Sigmoid colon (tissue), 7 donors: ENCODE results near the gene SLC17A2. TPM values are rescaled to one million over a fixed set of nuclear protein-coding genes. Genes with fewer than 3 reads are reported as not detected.

Source experiments
- DNase-seq: peaks from one replicate; pipeline ENCODE4 v3.0.0-alpha.2; 2019
- H3K27ac ChIP-seq, 4 donors: fragments of 200-600 bp; sonication (generic); one replicate each; pipeline ENCODE4 v1.5.1; 2016 to 2019; ENCODE audit warnings: mild to moderate bottlenecking in 1 of 4
- H3K27me3 ChIP-seq, 3 donors: fragments of 200-600 bp; sonication (generic); one replicate each; pipeline ENCODE4 v1.5.1; 2019; ENCODE audit warnings: mild to moderate bottlenecking in 1 of 3
- H3K36me3 ChIP-seq, 4 donors: fragments of 200-600 bp; sonication (generic); one replicate each; pipeline ENCODE4 v1.5.1; 2016 to 2019
- H3K4me1 ChIP-seq, 4 donors: fragments of 200-600 bp; sonication (generic); one replicate each; pipeline ENCODE4 v1.5.1; 2017 to 2019
- H3K4me3 ChIP-seq, 4 donors: fragments of 200-600 bp; sonication (generic); one replicate each; pipeline ENCODE4 v1.5.1; 2017 to 2019; ENCODE audit warnings: mild to moderate bottlenecking in 2 of 4, moderate library complexity in 1 of 4
- H3K9me3 ChIP-seq, 4 donors: fragments of 200-600 bp in 3 of 4; sonication (generic) in 3 of 4; one replicate each; pipeline versions ENCODE4 v1.5.1 to v1.6.1; 2013 to 2019
- CTCF ChIP-seq, 4 experiments: fragments of 450-650 bp in 3 of 4; fragments of 200-600 bp in 1 of 4; IDR thresholded peaks; one replicate each; pipeline ENCODE4 v1.5.1; 2016 to 2019; ENCODE audit warnings: antibody characterized with exemption in 4 of 4, mild to moderate bottlenecking in 3 of 4, moderate library complexity in 2 of 4
- EP300 ChIP-seq, 4 donors: sonication (generic); formaldehyde crosslinking; IDR thresholded peaks; one replicate each; pipeline ENCODE4 v1.6.1; 2017; ENCODE audit warnings: antibody characterized with exemption in 4 of 4
- POLR2A ChIP-seq, 2 donors: fragments of 450-650 bp; IDR thresholded peaks; one replicate each; pipeline ENCODE4 v1.6.1; 2016; ENCODE audit warnings: antibody characterized with exemption in 2 of 2, mild to moderate bottlenecking in 2 of 2, moderate library complexity in 2 of 2
- POLR2AphosphoS5 ChIP-seq, 4 donors: sonication (generic); formaldehyde crosslinking; IDR thresholded peaks; one replicate each; pipeline ENCODE4 v1.6.1; 2017; ENCODE audit warnings: antibody characterized with exemption in 4 of 4
- WGBS, 2 donors: extraction: QIAGEN DNeasy Blood & Tissue Kit; methylation state at CpG; one replicate each; pipeline ENCODE4 v1.1.7; 2013; 5-methylcytosine and 5-hydroxymethylcytosine counted together
- intact Hi-C: fragments of 100-400 bp; cut with DNase I; formaldehyde crosslinking; loops from one replicate; pipeline ENCODE4 v1.15.1; 2023
- polyA plus RNA-seq, 3 donors: library from polyadenylated mRNA; stranded (reverse); fragments of 200-250 nt; gene quantifications; one replicate each; pipeline ENCODE4 v1.2.3, GENCODE V29; 2013
- total RNA-seq, 4 donors: library from RNA; depleted of rRNA; stranded (reverse); fragments of >200 nt; gene quantifications; one replicate each; pipeline ENCODE4 v1.1.0, GENCODE V29; 2016
- donor health status: healthy with polysubstance abuse.
- donor health status: Bipolar disorder and iron deficiency.
- donor health status: healthy.

The SLC17A2 gene
- total and polyA plus RNA-seq, 7 donors, result not detected

- no peaks in the 10 kb centered on the region for H3K4me1 ChIP-seq
- TF ChIP-seq POLR2AphosphoS5 (IDR thresholded peaks at IDR 0.05) (no peak), EP300 (IDR thresholded peaks at IDR 0.05) (no peak), POLR2A (IDR thresholded peaks at IDR 0.05) (no peak), CTCF (IDR thresholded peaks at IDR 0.05) (no peak)
- no peak overlapping the region for H3K27ac ChIP-seq
- intact Hi-C loops, result loop anchor here (10.0 kb wide), 1 partner anchor 111 kb away; no protein-coding TSS in a partner anchor
- H3K27me3 ChIP-seq, result no peaks in the 10 kb centered on the region
- no peaks in the 10 kb centered on the region for H3K9me3 ChIP-seq
- H3K4me3 ChIP-seq, result no peak overlapping the region
- WGBS, 2 donors, result 88 to 89% methylated on average over 3 of the region's 3 CpGs
- H3K36me3 ChIP-seq, result no peaks in the 10 kb centered on the region
- no peak for DNase-seq
These were observed 34.2 kb downstream of the SLC17A2 start for GRCh38 chr6:25896252-25896651.

- 87 to 91% methylated on average over 1 of the region's 1 CpG for WGBS, 2 donors
- intact Hi-C loops, result loop anchor here (10.0 kb wide), 1 partner anchor 111 kb away; no protein-coding TSS in a partner anchor
- Histone ChIP-seq H3K4me3 (no peak overlapping the region), H3K36me3 (no peaks in the 10 kb centered on the region), H3K9me3 (no peaks in the 10 kb centered on the region), H3K27me3 (no peaks in the 10 kb centered on the region), H3K4me1 (no peaks in the 10 kb centered on the region), H3K27ac (no peak overlapping the region)
- no peak for DNase-seq
- TF ChIP-seq POLR2A (IDR thresholded peaks at IDR 0.05), result no peak
- TF ChIP-seq CTCF (IDR thresholded peaks at IDR 0.05), result no peak
- no peak for TF ChIP-seq EP300 (IDR thresholded peaks at IDR 0.05)
- no peak for TF ChIP-seq POLR2AphosphoS5 (IDR thresholded peaks at IDR 0.05)
These were observed 34.7 kb downstream of the SLC17A2 start for GRCh38 chr6:25895771-25896170.

- intact Hi-C loops, result loop anchor here (10.0 kb wide), 1 partner anchor 109 kb away; no protein-coding TSS in a partner anchor
- TF ChIP-seq CTCF (IDR thresholded peaks at IDR 0.05) (no peak), POLR2A (IDR thresholded peaks at IDR 0.05) (no peak), POLR2AphosphoS5 (IDR thresholded peaks at IDR 0.05) (no peak), EP300 (IDR thresholded peaks at IDR 0.05) (no peak)
- Histone ChIP-seq H3K4me3 (no peak overlapping the region), H3K27me3 (no peaks in the 10 kb centered on the region), H3K36me3 (no peaks in the 10 kb centered on the region), H3K9me3 (no peaks in the 10 kb centered on the region), H3K27ac (no peak overlapping the region), H3K4me1 (no peaks in the 10 kb centered on the region)
- DNase-seq, result no peak
- 92 to 94% methylated on average over 6 of the region's 6 CpGs for WGBS, 2 donors
These were observed 36.7 kb downstream of the SLC17A2 start for GRCh38 chr6:25893778-25894177.

- Histone ChIP-seq H3K27me3 (no peaks in the 10 kb centered on the region), H3K9me3 (no peaks in the 10 kb centered on the region), H3K36me3 (no peaks in the 10 kb centered on the region), H3K4me3 (no peak overlapping the region), H3K27ac (no peak overlapping the region), H3K4me1 (no peaks in the 10 kb centered on the region)
- TF ChIP-seq POLR2A (IDR thresholded peaks at IDR 0.05) (no peak), POLR2AphosphoS5 (IDR thresholded peaks at IDR 0.05) (no peak), EP300 (IDR thresholded peaks at IDR 0.05) (no peak), CTCF (IDR thresholded peaks at IDR 0.05) (no peak)
- intact Hi-C loops, result loop anchor here (10.0 kb wide), 1 partner anchor 108 kb away; no protein-coding TSS in a partner anchor
- DNase-seq, result no peak
These were observed 37.6 kb downstream of the SLC17A2 start for GRCh38 chr6:25892877-25893276.
